K562 (cell line): Measurements from ENCODE around the gene MEOX2. TPM values are rescaled to one million over a fixed set of nuclear protein-coding genes. Genes with fewer than 3 reads are reported as not detected.

Experiments used
- ATAC-seq: fragments of 200-7000 bp; cut with Tn5 transposase; 3 replicates; pipeline ENCODE4 v1.9.1; 2020; ENCODE audit warnings: moderate library complexity
- BruUV-seq: library from RNA; stranded (reverse); fragments of 400-500 nt; replicated peaks from 2 replicates; lab custom pipeline; 2021; lab: Mats Ljungman, UMichigan
- CTCF ChIA-PET: fragments of 300-600 bp; formaldehyde crosslinking; extraction: SDS; loops from one replicate; lab custom pipeline; 2021; ENCODE audit warnings: low intra/inter-chr PET ratio; lab: Yijun Ruan, JAX
- POLR2A ChIA-PET: fragments of 300-600, 350-650 bp; sonication (Branson Sonifier 250); formaldehyde crosslinking; extraction: SDS; loops from one replicate; lab custom pipeline; 2021; ENCODE audit warnings: antibody characterized with exemption, inconsistent platforms; lab: Yijun Ruan, JAX
- DNase-seq, 4 experiments: peaks; one replicate each; pipeline versions ENCODE4 v3.0.0 to v3.0.0-alpha.2; 2011 to 2018; ENCODE audit warnings: low spot score in 3 of 4, mixed read lengths in 3 of 4; ENCODE audit errors: extremely low read depth in 1 of 4
- FAIRE-seq: peaks from 2 replicates; lab custom pipeline; 2011; peaks lifted over from hg19 to GRCh38; lab: Jason Lieb, UNC
- H2AFZ ChIP-seq: 2 replicates; pipeline ENCODE4 v1.6.0; 2011; ENCODE audit warnings: low read depth, low read length, control low read depth, inconsistent platforms
- H3K27ac ChIP-seq: fragments of 200-600 bp; 3 replicates; pipeline ENCODE4 v1.8.0; 2011; ENCODE audit warnings: low read depth, mild to moderate bottlenecking, control low read depth, inconsistent platforms, low read length, moderate library complexity, mixed read lengths; ENCODE audit errors: extremely low read depth
- H3K27me3 ChIP-seq, 2 experiments: fragments of 300-600 bp in 1 of 2; 2 replicates in 1 of 2; 3 replicates in 1 of 2; pipeline versions ENCODE4 v1.6.0 to v1.8.0; 2011; ENCODE audit warnings: inconsistent platforms in 2 of 2, low read length in 2 of 2, mild to moderate bottlenecking in 1 of 2, mixed read lengths in 1 of 2, moderate library complexity in 1 of 2; ENCODE audit not compliant: control insufficient read depth in 2 of 2, insufficient read depth in 2 of 2
- H3K36me3 ChIP-seq: fragments of 300-600 bp; 3 replicates; pipeline ENCODE4 v1.8.0; 2011; ENCODE audit warnings: mild to moderate bottlenecking, low read length, inconsistent platforms; ENCODE audit not compliant: control insufficient read depth, insufficient read depth
- H3K4me1 ChIP-seq, 2 experiments: fragments of 200-600 bp in 1 of 2; replicated peaks in 1 of 2; 2 replicates in 1 of 2; 3 replicates in 1 of 2; pipeline versions ENCODE4 v1.5.1 to v1.8.0; 2011; ENCODE audit warnings: inconsistent platforms in 2 of 2, low read length in 2 of 2, mild to moderate bottlenecking in 1 of 2, mixed read lengths in 1 of 2, moderate library complexity in 1 of 2; ENCODE audit not compliant: control insufficient read depth in 2 of 2, insufficient read depth in 2 of 2
- H3K4me2 ChIP-seq: 2 replicates; pipeline ENCODE4 v1.6.1; 2011; ENCODE audit warnings: low read length, control low read depth, inconsistent platforms, mixed read lengths; ENCODE audit not compliant: insufficient read depth
- H3K4me3 ChIP-seq: fragments of 200-600 bp; sonication (generic), shearing (Covaris generic); 2 replicates; pipeline ENCODE4 v1.5.1; 2016; ENCODE audit warnings: control low read depth, inconsistent platforms
- H3K79me2 ChIP-seq: fragments of 200-600 bp; 3 replicates; pipeline ENCODE4 v1.8.0; 2011; ENCODE audit warnings: low read length, inconsistent platforms; ENCODE audit not compliant: control insufficient read depth, insufficient read depth
- H3K9ac ChIP-seq, 2 experiments: 2 replicates each; pipeline versions ENCODE4 v1.6.0 to v1.6.1; 2011; ENCODE audit warnings: low read depth in 2 of 2, low read length in 2 of 2, control low read depth in 1 of 2, inconsistent platforms in 1 of 2, mild to moderate bottlenecking in 1 of 2, mixed read lengths in 1 of 2; ENCODE audit not compliant: insufficient read depth in 1 of 2
- H3K9me1 ChIP-seq: one replicate; pipeline ENCODE4 v1.6.0; 2011; ENCODE audit warnings: inconsistent platforms, mild to moderate bottlenecking, low read length, moderate library complexity; ENCODE audit not compliant: control insufficient read depth, insufficient read depth
- H3K9me3 ChIP-seq: replicated peaks from 2 replicates; pipeline ENCODE4 v1.5.1; 2011; ENCODE audit warnings: low read depth, low read length, inconsistent platforms; ENCODE audit not compliant: control insufficient read depth, insufficient read depth
- H4K20me1 ChIP-seq: replicated peaks from 2 replicates; pipeline ENCODE4 v1.6.1; 2011; ENCODE audit warnings: low read length, inconsistent platforms, mixed read lengths; ENCODE audit not compliant: control insufficient read depth, insufficient read depth
- ASH1L ChIP-seq: fragments of 450-650 bp; IDR thresholded peaks from 2 replicates; pipeline ENCODE4 v1.6.1; 2018; ENCODE audit warnings: borderline replicate concordance, mild to moderate bottlenecking, low read depth; ENCODE audit not compliant: partially characterized antibody
- BDP1 ChIP-seq: IDR thresholded peaks from 3 replicates; pipeline ENCODE4 v1.6.1; 2011; ENCODE audit not compliant: insufficient read length, insufficient read depth
- ETV1 ChIP-seq: fragments of 450-650 bp; conservative IDR thresholded peaks from 2 replicates; pipeline ENCODE4 v1.6.1; 2016; ENCODE audit warnings: missing genetic modification characterization, control low read depth, low read depth, missing compliant biosample characterization
- FOXM1 ChIP-seq, 2 experiments: fragments of 450-650 bp in 1 of 2; sonication (generic) in 1 of 2; formaldehyde crosslinking in 1 of 2; IDR thresholded peaks; 2 replicates each; pipeline versions ENCODE4 v1.6.1 to v1.9.0; 2017 to 2022; ENCODE audit warnings: low read depth in 2 of 2, mild to moderate bottlenecking in 2 of 2, missing genetic modification reagents in 1 of 2, moderate library complexity in 1 of 2
- HNRNPLL ChIP-seq: fragments of 200-400 bp; formaldehyde crosslinking; IDR thresholded peaks from 2 replicates; pipeline ENCODE4 v1.6.1; 2017; ENCODE audit warnings: low read length, low read depth, mild to moderate bottlenecking; ENCODE audit not compliant: poor library complexity, severe bottlenecking
- IRF9 ChIP-seq: fragments of 450-650 bp; IDR thresholded peaks from 2 replicates; pipeline ENCODE4 v1.6.1; 2016; ENCODE audit warnings: missing biosample characterization, missing genetic modification characterization
- NFATC3 ChIP-seq: fragments of 450-650 bp; IDR thresholded peaks from 2 replicates; pipeline ENCODE4 v1.6.1; 2017; ENCODE audit warnings: mild to moderate bottlenecking
- NFXL1 ChIP-seq: fragments of 450-650 bp; formaldehyde crosslinking; IDR thresholded peaks from 2 replicates; pipeline ENCODE4 v1.4.0; 2021; ENCODE audit warnings: mild to moderate bottlenecking
- NR0B1 ChIP-seq: fragments of 450-650 bp; IDR thresholded peaks from one replicate; pipeline ENCODE4 v1.6.1; 2018; ENCODE audit warnings: mild to moderate bottlenecking, moderate library complexity; ENCODE audit not compliant: partially characterized antibody
- PRMT5 ChIP-seq: sonication (generic); formaldehyde crosslinking; IDR thresholded peaks from 2 replicates; pipeline ENCODE4 v1.5.0; 2020; ENCODE audit warnings: missing genetic modification reagents
- SPI1 ChIP-seq: IDR thresholded peaks from 2 replicates; pipeline ENCODE4 v1.6.1; 2011; ENCODE audit warnings: low read depth, low read length, control low read depth, borderline replicate concordance
- ZNF124 ChIP-seq: sonication (generic); formaldehyde crosslinking; IDR thresholded peaks from 2 replicates; pipeline ENCODE4 v1.8.1; 2022; ENCODE audit warnings: missing genetic modification reagents
- ZNF77 ChIP-seq: fragments of 250-450 bp; sonication (Bioruptor Pico); IDR thresholded peaks from 2 replicates; pipeline ENCODE4 v1.5.0; 2020
- WGBS: fragments of 100-300 bp; shearing (Covaris generic); methylation state at CpG from one replicate; pipeline ENCODE4 v1.1.6; 2016; ENCODE audit warnings: low coverage, mixed read lengths; ENCODE audit not compliant: insufficient coverage; ENCODE audit errors: missing lambda C conversion rate; 5-methylcytosine and 5-hydroxymethylcytosine counted together
- in situ Hi-C: fragments of 300-500 bp; cut with MboI; formaldehyde crosslinking; loops from 4 replicates; pipeline ENCODE4 v1.15.0; 2018; ENCODE audit warnings: inconsistent platforms, mixed read lengths
- intact Hi-C: fragments of 100-400 bp; cut with micrococcal nuclease; formaldehyde crosslinking; loops from 2 replicates; pipeline ENCODE4 v1.14.2; 2022
- polyA plus RNA-seq, 8 experiments: library from polyadenylated mRNA; depleted of rRNA in 4 of 8; stranded (reverse) in 5 of 8; unstranded in 3 of 8; fragments of >200 nt; fragmentation: Nextera tagmentation in 2 of 8; fragmentation: Illumina TruSeq in 1 of 8; extraction: Ambion mirVana in 2 of 8; extraction: Trizol in 1 of 8; gene quantifications; 2 replicates each; pipeline versions ENCODE4 v1.2.1 to v1.2.3, GENCODE V29; 2011 to 2014; ENCODE audit warnings: inconsistent platforms in 1 of 8, missing spikeins in 1 of 8
- total RNA-seq, 7 experiments: library from RNA; depleted of rRNA in 6 of 7; stranded (reverse); fragments of >200 nt in 6 of 7; fragmentation: Illumina TruSeq in 2 of 7; extraction: Trizol in 2 of 7; gene quantifications; 2 replicates each; pipeline versions ENCODE4 v1.2.1 to v1.2.3, GENCODE V29; 2011 to 2021; ENCODE audit warnings: low replicate concordance in 1 of 7
- TF ChIP-seq, protein P1 (sequence below): sonication (generic); formaldehyde crosslinking; IDR thresholded peaks from 2 replicates; pipeline ENCODE4 v1.8.0; 2022; ENCODE audit warnings: mild to moderate bottlenecking, missing genetic modification reagents
- TF ChIP-seq, protein P2 (sequence below): sonication (generic); formaldehyde crosslinking; IDR thresholded peaks from 2 replicates; pipeline ENCODE4 v1.4.0; 2020; ENCODE audit warnings: mild to moderate bottlenecking, missing genetic modification reagents

MEOX2 gene
- total and polyA plus RNA-seq, 9 of the 15 experiments (the other 6 are each of a cell fraction or from before 2014, with no cell fraction given): not detected

DNA sequence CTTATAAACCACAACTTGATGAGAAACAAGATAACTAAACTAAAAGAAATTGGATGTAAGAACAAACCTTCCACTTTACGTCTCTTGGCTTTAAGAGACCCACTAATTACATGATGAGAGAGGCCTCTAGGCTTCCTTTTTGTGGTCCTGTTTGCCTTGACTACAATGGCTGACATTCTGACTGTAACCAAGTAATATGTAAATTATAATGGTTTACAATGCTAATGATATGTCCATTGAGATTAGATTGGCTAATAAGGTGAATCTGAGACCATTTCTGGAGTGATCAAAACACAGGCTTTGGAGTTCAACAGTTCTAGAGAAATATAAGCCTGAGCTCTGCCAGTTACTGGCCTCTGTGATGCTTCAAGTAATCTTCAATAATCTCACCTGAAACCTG lies 85.3 kb downstream of the MEOX2 start:
- H3K27me3 ChIP-seq: no peaks in the 10 kb centered on the region
- no peak overlapping the region for H3K4me2 ChIP-seq
- H3K27ac ChIP-seq: no peak overlapping the region
- H3K36me3 ChIP-seq: no peaks in the 10 kb centered on the region
- FAIRE-seq (no peak), ATAC-seq (no peak), DNase-seq (no peak)
- no peak overlapping the region for H2AFZ ChIP-seq
- no TSS peak for BruUV-seq
- H3K9me1 ChIP-seq: no peaks in the 10 kb centered on the region
- ChIA-PET POLR2A (no interaction called here), CTCF (no interaction called here)
- H3K79me2 ChIP-seq: no peaks in the 10 kb centered on the region
- in situ Hi-C loops (no loop called here), intact Hi-C loops (loop anchor here (10.0 kb wide), 1 partner anchor 464 kb away; no protein-coding TSS in a partner anchor)
- H3K4me3 ChIP-seq: no peak overlapping the region
- H3K9ac ChIP-seq: no peak overlapping the region
- H3K4me1 ChIP-seq: no peaks in the 10 kb centered on the region
- H3K9me3 ChIP-seq: no peaks in the 10 kb centered on the region; the same call in 1 of the 2 replicates
- no peaks in the 10 kb centered on the region for H4K20me1 ChIP-seq
- WGBS: 9% methylated on average over 1 of the region's 1 CpG
- TF ChIP-seq NFATC3 (no peak), ETV1 (tag) (no peak), PRMT5 (CRISPR knock-in tag) (no peak), HNRNPLL (no peak), ZNF77 (CRISPR knock-in tag) (no peak), BDP1 (no peak), ASH1L (no peak), SPI1 (no peak), IRF9 (tag) (no peak), NFXL1 (CRISPR knock-in tag) (no peak), ZNF124 (CRISPR knock-in tag) (no peak), FOXM1 (IDR thresholded peaks at IDR 0.05; ENCODE audit: low read depth) (no peak), FOXM1 (CRISPR knock-in tag; IDR thresholded peaks at IDR 0.05; ENCODE audit: low read depth) (no peak), NR0B1 (no peak)
- TF ChIP-seq, protein P1, sequence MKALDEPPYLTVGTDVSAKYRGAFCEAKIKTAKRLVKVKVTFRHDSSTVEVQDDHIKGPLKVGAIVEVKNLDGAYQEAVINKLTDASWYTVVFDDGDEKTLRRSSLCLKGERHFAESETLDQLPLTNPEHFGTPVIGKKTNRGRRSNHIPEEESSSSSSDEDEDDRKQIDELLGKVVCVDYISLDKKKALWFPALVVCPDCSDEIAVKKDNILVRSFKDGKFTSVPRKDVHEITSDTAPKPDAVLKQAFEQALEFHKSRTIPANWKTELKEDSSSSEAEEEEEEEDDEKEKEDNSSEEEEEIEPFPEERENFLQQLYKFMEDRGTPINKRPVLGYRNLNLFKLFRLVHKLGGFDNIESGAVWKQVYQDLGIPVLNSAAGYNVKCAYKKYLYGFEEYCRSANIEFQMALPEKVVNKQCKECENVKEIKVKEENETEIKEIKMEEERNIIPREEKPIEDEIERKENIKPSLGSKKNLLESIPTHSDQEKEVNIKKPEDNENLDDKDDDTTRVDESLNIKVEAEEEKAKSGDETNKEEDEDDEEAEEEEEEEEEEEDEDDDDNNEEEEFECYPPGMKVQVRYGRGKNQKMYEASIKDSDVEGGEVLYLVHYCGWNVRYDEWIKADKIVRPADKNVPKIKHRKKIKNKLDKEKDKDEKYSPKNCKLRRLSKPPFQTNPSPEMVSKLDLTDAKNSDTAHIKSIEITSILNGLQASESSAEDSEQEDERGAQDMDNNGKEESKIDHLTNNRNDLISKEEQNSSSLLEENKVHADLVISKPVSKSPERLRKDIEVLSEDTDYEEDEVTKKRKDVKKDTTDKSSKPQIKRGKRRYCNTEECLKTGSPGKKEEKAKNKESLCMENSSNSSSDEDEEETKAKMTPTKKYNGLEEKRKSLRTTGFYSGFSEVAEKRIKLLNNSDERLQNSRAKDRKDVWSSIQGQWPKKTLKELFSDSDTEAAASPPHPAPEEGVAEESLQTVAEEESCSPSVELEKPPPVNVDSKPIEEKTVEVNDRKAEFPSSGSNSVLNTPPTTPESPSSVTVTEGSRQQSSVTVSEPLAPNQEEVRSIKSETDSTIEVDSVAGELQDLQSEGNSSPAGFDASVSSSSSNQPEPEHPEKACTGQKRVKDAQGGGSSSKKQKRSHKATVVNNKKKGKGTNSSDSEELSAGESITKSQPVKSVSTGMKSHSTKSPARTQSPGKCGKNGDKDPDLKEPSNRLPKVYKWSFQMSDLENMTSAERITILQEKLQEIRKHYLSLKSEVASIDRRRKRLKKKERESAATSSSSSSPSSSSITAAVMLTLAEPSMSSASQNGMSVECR (CRISPR knock-in tag): no peak
- TF ChIP-seq, protein P2, sequence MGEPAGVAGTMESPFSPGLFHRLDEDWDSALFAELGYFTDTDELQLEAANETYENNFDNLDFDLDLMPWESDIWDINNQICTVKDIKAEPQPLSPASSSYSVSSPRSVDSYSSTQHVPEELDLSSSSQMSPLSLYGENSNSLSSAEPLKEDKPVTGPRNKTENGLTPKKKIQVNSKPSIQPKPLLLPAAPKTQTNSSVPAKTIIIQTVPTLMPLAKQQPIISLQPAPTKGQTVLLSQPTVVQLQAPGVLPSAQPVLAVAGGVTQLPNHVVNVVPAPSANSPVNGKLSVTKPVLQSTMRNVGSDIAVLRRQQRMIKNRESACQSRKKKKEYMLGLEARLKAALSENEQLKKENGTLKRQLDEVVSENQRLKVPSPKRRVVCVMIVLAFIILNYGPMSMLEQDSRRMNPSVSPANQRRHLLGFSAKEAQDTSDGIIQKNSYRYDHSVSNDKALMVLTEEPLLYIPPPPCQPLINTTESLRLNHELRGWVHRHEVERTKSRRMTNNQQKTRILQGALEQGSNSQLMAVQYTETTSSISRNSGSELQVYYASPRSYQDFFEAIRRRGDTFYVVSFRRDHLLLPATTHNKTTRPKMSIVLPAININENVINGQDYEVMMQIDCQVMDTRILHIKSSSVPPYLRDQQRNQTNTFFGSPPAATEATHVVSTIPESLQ (CRISPR knock-in tag): no peak
